ENCODE results near the gene ADCYAP1R1.

Gene ADCYAP1R1

GRCh38 chr7:31069860-31070555 is 17.9 kb downstream of the ADCYAP1R1 start:
- no peak for DNase-seq

DNA sequence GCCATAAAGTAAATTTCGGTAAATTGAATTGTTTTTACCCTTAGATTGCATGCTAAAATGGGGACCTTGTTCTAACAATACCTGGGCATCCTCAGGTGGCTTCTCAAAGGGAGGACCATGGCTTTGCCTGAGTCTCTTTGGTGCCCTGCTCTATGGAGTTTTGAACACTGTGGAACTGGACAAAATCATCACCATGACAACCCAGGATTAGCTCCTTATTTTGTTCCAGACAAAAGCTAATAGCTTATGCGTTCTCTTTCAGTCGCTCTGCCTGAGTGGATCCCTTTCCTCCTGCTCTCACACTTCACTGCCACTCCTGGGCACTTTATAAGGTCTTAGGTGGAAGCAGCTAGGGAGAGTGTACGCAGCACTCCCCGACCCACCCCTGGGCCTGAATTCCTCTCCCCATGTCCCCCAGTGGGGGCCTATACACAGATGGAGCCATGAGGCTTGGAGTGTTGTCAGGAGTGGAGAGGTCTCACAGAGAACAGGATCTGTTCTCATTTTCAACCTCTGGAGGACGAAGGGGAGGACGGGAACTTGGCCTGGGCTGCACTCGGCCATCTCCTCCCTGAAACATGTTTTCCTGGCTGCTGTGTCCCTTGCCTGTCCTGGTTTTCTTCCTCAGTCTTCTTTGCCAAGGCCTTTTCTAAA is 19.0 kb downstream of the ADCYAP1R1 start:
- no peak for DNase-seq

DNA sequence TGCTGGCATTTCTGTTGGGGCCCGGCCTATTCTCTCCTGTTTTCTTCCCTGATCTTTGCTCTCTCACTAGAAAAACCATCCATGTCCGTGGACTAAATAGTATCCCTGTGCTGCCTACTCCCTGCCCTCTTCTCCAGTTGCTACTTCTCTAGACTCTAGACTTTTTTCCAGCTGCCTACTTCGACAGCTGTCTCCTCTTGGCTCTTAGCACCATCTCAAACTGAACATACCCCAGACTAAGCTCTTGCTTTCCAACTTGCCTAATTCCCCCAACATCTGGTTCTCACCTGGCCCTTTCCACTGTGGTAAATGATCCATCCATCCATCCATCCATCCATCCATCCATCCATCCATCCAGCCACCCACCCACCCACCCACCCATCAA is 19.5 kb downstream of the ADCYAP1R1 start:
- DNase-seq, result no peak

GRCh38 chr7:31073326-31074119 is 21.4 kb downstream of the ADCYAP1R1 start:
- no peak for DNase-seq

DNA sequence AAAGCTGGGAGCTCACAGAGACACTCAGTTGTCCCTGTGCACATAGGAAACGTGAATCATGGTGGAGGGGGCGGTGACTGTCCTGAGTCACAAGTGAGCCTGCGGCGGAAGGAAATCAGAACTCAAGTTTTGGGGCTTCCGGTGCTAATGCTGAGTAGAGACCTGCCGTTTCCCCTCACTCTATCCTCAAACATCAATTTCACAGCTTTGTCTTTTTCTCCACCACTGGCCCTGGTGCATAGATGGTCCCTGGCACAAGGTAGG is 21.9 kb downstream of the ADCYAP1R1 start:
- no peak for DNase-seq

- DNase-seq, result no peak
Observed at GRCh38 chr7:31074403-31075085, 22.4 kb downstream of the ADCYAP1R1 start.

GRCh38 chr7:31075086-31075405 is 22.9 kb downstream of the ADCYAP1R1 start:
- no peak for DNase-seq

GRCh38 chr7:31076051-31076450 is 23.9 kb downstream of the ADCYAP1R1 start:
- no peak for DNase-seq

DNA sequence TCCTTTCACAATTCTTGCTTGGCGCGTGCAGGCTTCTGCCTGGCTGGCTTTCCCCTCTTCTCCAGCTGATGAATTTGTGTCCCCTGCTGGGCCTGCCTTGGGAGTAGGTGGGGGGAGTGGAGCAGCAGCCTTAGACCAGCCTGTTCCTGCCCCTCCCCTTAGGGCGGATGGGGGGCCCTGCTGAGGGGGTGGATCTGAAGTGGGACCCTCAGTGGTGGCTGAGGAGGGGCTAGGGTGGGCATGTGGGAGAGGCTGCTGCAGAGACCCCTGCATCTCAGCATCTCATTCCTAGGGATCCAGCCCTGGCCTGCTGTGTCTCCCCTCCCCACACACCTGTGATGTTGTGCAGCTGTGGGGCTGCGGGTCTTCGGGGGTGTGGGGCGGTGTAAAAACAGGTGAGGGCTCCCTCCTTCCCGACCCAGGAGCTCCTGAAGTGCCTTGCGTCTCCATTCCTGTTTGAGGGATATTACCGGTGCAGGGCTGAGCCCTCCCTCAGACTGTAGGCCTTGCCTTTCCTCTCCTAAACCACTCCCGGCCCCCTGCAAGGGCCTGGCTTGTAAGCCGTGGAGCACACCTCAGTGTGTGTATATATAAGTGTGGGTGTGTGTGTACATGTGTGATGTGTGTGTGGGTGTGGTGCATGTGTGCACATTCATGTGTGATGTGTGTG is 24.7 kb downstream of the ADCYAP1R1 start:
- DNase-seq, result no peak

- DNase-seq, result no peak
Observed at GRCh38 chr7:31077484-31078362, 25.6 kb downstream of the ADCYAP1R1 start.

GRCh38 chr7:31078363-31078990 is 26.4 kb downstream of the ADCYAP1R1 start:
- no peak for DNase-seq

DNA sequence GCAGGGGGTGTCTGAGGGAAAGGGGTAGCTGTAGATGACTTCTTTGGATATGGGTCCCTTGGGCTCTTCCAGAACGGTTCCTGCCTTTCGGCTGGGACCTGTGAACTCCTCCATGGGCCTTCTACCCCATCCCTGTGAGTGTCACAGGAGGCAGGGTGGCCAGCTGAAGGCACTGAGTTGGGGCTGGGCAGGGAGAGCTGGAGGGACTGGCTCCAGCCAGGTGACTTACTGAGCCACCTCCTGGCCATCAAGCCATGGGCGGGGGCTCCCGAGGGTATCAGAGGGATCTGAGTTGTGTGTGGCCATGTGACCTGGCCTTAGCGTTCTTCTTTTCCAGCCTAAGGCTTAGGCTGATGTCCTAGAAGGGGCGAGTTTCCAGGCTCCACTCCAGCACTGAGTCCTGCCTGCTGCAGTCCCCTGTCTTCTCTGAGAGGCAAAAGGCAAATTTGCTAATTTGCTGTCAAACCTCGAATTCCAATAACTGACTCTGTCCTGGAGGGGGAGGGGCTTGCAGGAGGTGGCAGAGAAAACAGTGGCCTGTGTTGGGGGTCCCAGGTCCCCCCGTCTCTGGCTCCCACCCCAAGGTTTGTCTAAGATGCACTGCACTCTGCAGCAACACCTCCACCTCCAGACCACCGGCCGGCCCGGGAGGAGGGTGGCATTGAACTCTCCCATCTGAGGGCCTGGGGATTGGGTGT is 27.2 kb downstream of the ADCYAP1R1 start:
- DNase-seq, result no peak

DNA sequence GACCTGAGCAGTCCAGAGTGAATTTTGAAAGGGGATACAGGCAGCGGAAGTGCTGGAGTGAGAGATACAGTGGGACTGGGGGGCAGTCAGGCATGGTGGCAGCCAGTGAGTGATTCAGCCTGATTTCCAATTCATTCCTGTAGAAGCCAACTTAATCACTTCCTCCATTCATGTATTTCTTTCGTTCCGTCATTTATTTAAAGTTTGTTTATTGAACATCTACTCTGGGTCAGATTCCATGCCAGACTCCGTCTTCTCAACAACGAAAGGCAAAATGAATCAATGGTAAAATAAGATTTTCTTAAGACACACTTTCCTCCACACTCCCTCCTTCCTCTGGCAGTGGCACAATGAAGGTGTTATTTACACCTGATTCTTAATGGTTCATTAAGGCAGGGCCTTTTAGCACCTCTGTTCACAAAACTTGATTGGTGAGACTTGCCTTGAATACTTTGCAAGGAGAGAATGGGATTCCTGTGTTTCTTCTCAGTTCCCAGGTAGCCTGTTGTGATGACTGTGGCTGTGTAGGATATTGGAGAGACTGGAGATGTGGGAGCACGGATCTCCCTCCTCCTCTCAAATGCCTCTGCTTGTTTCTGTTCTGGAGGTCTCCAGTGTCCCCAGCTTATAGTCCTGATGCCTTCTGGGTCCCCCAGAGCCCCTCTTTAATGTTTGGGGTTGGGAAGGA is 27.9 kb downstream of the ADCYAP1R1 start:
- no peak for DNase-seq

DNA sequence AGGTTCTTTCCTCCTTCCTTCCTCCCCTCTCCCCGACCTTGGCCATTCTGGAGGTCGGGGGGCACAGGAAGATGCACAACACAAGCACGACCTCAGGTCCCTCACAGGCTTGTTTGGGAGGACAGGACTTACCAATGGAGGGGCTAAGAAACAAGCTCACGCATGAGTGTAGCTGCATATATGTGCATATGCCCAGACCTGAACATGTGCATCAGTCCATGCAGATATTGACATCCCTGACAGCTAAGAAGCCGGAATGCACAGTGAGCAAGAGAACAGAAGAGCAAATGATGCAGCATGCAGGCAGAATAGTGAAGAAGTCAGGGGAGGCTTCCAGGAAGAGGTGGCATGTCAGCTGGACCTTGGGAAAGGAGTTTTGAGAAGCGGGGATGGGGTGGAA is 28.7 kb downstream of the ADCYAP1R1 start:
- no peak for DNase-seq

DNA sequence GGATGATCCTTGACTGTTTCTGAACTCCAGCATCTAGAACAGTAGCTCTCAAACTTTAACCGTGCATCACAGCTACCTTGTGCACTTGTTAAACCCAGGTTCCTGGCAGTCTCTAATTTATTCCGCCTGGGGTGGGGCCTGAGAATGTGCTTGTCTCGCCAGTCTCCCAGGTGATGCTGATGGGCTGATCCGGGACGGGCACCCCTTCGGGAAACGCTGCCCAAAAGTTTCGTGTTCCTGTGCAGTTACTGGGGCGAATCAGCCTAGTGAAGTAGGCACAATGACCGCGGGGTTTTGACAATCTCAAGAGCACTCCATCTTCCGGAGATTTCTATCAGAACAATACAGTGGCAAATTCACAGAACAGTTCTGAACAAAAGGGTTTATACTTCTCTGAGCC is 29.9 kb downstream of the ADCYAP1R1 start:
- no peak for DNase-seq

GRCh38 chr7:31082447-31082846 is 30.3 kb downstream of the ADCYAP1R1 start:
- DNase-seq, result no peak

- no peak for DNase-seq
Observed at GRCh38 chr7:31083210-31083786, 31.2 kb downstream of the ADCYAP1R1 start.

DNA sequence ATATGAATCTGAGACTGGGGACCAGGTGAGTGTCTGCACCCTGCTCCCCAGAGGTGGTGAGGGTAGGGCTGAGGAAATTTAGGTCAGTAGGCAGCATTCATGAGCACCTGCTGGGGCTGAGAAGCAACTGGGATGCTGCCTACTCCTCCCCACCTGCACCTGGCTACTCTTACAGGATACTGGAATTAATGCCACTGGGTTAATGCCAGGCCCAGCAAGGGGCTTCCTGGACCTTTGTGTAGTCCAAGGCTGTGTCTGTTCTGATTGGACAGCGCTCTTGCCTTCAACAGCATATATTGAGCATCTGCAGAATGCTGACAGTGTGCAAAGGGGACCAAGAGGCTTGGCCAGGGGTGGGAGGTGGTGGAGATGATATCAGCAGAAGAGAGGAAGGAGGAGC is 32.1 kb downstream of the ADCYAP1R1 start:
- no peak for DNase-seq

DNA sequence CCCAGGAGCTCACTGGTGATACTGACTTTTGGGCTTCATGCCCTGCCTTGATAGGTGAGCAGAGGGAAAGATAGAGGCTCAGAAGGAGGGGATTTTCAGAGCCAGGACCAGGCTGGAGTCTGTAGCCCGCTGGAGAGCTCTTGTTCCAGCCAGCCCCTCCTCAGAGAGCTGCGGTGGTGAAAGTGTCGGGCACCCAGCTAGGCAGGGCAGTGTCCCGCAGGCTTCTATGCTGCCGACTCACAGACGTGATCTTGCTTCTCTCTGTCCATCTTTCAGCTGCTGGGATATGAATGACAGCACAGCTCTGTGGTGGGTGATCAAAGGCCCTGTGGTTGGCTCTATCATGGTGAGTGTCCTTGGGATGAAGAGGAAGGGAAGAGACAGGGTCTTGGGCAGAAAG is 35.2 kb downstream of the ADCYAP1R1 start:
- DNase-seq, result no peak

DNA sequence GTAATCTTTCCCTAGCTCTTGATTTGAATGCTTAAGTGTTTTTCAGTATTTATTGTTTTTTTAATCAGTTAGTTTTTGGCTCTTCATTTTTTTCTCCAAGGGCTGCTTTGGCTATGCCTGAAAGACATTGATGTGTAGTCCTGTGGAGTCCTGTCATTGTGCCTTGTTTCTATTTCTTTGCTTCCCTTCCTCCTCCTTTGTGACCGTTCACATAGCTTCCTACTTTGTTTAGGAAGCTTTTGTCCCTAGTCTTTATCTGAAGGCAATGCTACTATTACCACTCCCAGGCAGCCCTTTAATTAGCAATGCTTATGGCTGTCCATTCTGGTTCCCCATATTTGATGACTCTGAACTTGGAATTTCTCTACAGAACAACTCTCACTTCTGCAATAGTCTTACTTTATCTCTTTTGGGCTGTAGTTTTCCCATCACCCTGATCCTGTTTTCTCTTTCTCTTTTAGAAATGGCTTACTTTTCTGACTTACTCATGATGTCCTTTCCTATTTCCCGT is 39.9 kb downstream of the ADCYAP1R1 start:
- no peak for DNase-seq

Data from NCI-H510A treated with DMSO at 0.1 percent for 48 hours (cell line).